Lung (tissue), 12 donors: ENCODE data around the gene WNT5B. TPM values are rescaled to one million over a fixed set of nuclear protein-coding genes. Genes with fewer than 3 reads are reported as not detected.
"Not testable (repeated sequence)": the region's sequence is repeated elsewhere in the genome, so short reads cannot be mapped to it uniquely, and the experiment has no call there.

Experiments
- ATAC-seq: fragments of 200-7000 bp; cut with Tn5 transposase; one replicate; pipeline ENCODE4 v1.9.1; 2020; ENCODE audit warnings: moderate number of reproducible peaks; ENCODE audit not compliant: insufficient read depth, low FRiP score
- DNase-seq, 3 donors: peaks; one replicate each; pipeline ENCODE4 v3.0.0-alpha.2; 2013 to 2017
- H3K27ac ChIP-seq, 2 donors: one replicate each; pipeline ENCODE4 v1.5.1; 2013; ENCODE audit warnings: mild to moderate bottlenecking in 2 of 2, moderate library complexity in 2 of 2, control low read depth in 1 of 2, inconsistent platforms in 1 of 2, low read depth in 1 of 2, low read length in 1 of 2
- H3K27me3 ChIP-seq, 3 donors: one replicate each; pipeline ENCODE4 v1.5.1; 2013; ENCODE audit warnings: low read length in 2 of 3; ENCODE audit not compliant: control insufficient read depth in 3 of 3, insufficient read depth in 3 of 3
- H3K36me3 ChIP-seq, 4 donors: one replicate each; pipeline ENCODE4 v1.5.1; 2013; ENCODE audit warnings: low read length in 4 of 4, mild to moderate bottlenecking in 1 of 4, moderate library complexity in 1 of 4; ENCODE audit not compliant: control insufficient read depth in 4 of 4, insufficient read depth in 4 of 4
- H3K4me1 ChIP-seq, 5 donors: one replicate each; pipeline ENCODE4 v1.5.1; 2013; ENCODE audit warnings: low read length in 5 of 5, mild to moderate bottlenecking in 2 of 5, moderate library complexity in 1 of 5; ENCODE audit not compliant: control insufficient read depth in 5 of 5, insufficient read depth in 5 of 5
- H3K4me3 ChIP-seq: one replicate; pipeline ENCODE4 v1.5.1; 2013; ENCODE audit warnings: mild to moderate bottlenecking, control low read depth, moderate library complexity
- H3K9ac ChIP-seq, 2 donors: one replicate each; pipeline ENCODE4 v1.5.1; 2013; ENCODE audit warnings: low read length in 2 of 2, control low read depth in 1 of 2; ENCODE audit not compliant: insufficient read depth in 1 of 2
- H3K9me3 ChIP-seq, 4 donors: one replicate each; pipeline ENCODE4 v1.5.1; 2013; ENCODE audit warnings: low read length in 3 of 4, mild to moderate bottlenecking in 1 of 4, moderate library complexity in 1 of 4; ENCODE audit not compliant: control insufficient read depth in 4 of 4, insufficient read depth in 3 of 4
- WGBS, 2 donors: extraction: QIAGEN DNeasy Blood & Tissue Kit; methylation state at CpG; one replicate each; pipeline ENCODE4 v1.1.7; 2013; 5-methylcytosine and 5-hydroxymethylcytosine counted together
- polyA plus RNA-seq, 2 donors: library from polyadenylated mRNA; stranded (reverse); fragments of 200-250 nt; gene quantifications; one replicate each; pipeline ENCODE4 v1.2.1, GENCODE V29; 2013
- total RNA-seq, 2 donors: library from RNA; depleted of rRNA in 1 of 2; stranded (reverse); fragments of >200 nt in 1 of 2; gene quantifications; one replicate each; pipeline ENCODE4 v1.2.1, GENCODE V29; 2014 to 2021
- TF ChIP-seq, protein P1 (sequence below): IDR thresholded peaks from 2 replicates; pipeline ENCODE4 v1.5.1; 2012; ENCODE audit warnings: mild to moderate bottlenecking; ENCODE audit errors: control extremely low read depth, extremely low read depth
- donor health status: control.
- donor health status: control.
- donor health status: Bipolar disorder and iron deficiency.
- donor health status: healthy.
- donor health status: DM: yes; HTN: yes; CAD: no.

Gene WNT5B
- total and polyA plus RNA-seq, 4 donors: 2.8 to 12.6 (median 5.7) TPM

DNA sequence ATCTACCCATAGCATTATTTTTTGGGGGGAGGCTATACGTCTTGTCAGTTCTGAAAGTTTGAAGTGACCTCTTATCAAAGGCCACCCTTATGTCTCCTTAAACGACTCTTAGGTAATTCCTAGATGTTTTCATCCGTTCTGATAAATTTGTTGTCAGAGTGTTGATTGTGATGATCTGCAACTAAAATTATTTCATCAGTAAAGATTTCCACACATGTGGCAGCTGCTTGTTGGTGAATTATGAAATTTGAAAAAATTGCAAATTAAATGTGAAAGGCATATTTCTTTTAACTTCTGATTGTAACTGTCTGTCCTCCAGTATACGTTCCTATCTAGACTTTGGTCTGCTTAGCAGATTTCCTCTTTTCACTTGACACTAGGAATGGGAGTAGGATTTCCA lies 63.2 kb downstream of the WNT5B start:
- H3K4me1 ChIP-seq: peaks cover 0 to 14% (median 6%) of the 10 kb centered on the region in 5 donors
- TF ChIP-seq, protein P1, sequence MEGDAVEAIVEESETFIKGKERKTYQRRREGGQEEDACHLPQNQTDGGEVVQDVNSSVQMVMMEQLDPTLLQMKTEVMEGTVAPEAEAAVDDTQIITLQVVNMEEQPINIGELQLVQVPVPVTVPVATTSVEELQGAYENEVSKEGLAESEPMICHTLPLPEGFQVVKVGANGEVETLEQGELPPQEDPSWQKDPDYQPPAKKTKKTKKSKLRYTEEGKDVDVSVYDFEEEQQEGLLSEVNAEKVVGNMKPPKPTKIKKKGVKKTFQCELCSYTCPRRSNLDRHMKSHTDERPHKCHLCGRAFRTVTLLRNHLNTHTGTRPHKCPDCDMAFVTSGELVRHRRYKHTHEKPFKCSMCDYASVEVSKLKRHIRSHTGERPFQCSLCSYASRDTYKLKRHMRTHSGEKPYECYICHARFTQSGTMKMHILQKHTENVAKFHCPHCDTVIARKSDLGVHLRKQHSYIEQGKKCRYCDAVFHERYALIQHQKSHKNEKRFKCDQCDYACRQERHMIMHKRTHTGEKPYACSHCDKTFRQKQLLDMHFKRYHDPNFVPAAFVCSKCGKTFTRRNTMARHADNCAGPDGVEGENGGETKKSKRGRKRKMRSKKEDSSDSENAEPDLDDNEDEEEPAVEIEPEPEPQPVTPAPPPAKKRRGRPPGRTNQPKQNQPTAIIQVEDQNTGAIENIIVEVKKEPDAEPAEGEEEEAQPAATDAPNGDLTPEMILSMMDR: no peak
- H3K36me3 ChIP-seq: peaks cover 0 to 4% (median 0%) of the 10 kb centered on the region in 4 donors
- ATAC-seq: no peak
- no peak overlapping the region for H3K27ac ChIP-seq
- H3K9ac ChIP-seq: no peak overlapping the region
- H3K9me3 ChIP-seq: no peaks in the 10 kb centered on the region
- no peaks in the 10 kb centered on the region for H3K27me3 ChIP-seq
- no peak overlapping the region for H3K4me3 ChIP-seq
- 12 to 22% methylated on average over 4 of the region's 4 CpGs for WGBS, 2 donors
- no peak for DNase-seq

DNA sequence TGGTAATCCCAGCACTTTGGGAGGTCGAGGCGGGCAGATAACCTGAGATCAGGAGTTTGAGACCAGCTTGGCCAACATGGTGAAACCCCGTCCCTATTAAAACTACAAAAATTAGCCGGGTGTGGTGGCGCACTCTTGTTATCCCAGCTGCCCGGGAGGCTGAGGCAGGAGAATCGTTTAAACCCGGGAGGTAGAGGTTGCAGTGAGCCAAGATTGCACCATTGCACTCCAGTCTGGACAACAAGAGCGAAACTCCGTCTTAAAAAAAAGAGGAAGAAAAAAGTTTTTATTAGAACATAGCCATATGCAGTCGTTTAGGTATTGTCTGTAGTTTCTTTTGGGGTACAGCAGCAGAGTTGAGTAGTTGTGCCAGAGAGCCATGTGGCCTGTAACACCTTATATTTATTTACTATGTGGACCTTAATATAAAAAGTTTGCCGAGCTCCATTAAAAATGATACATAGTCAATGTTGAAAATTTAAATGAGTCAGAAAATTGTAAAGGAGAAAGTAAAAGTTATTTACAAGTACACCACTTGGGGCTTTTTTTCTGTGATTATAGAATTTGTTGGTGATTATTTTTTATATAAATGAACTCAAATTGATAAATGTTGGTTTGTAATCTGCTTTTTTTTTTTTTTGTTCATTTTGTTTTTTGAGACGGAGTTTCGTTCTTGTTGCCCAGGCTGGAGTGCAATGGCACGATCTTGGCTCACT lies 64.0 kb downstream of the WNT5B start:
- ATAC-seq: no peak
- H3K4me1 ChIP-seq: peaks cover 0 to 21% (median 11%) of the 10 kb centered on the region in 5 donors

DNA sequence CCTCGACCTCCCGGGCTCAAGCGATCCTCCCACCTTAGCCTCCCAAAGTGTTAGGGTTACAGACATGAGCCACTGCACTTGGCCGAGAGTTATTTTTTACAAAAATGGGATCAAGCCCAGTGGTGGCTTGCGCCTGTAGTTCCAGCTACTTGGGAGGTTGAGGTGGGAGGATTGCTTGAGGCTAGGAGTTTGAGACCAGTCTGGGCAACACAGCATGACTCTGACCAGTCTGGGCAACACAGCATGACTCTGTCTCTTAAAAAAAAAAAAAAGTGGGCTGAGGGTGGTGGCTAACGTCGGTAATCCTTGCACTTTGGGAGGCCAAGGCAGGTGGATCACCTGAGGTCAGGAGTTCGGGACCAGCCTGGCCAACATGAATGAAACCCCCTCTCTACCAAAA lies 66.1 kb downstream of the WNT5B start:
- ATAC-seq, H3K9ac ChIP-seq, H3K27ac ChIP-seq, H3K36me3 ChIP-seq, H3K4me3 ChIP-seq, H3K9me3 ChIP-seq, H3K27me3 ChIP-seq, DNase-seq: not testable (repeated sequence)
- peaks cover 0 to 24% (median 13%) of the 10 kb centered on the region in 5 donors for H3K4me1 ChIP-seq
- 93 to 94% methylated on average over 8 of the region's 8 CpGs for WGBS, 2 donors

More for the DNA sequence above, 64.0 kb downstream of the WNT5B start:
- peaks cover 0 to 4% (median 0%) of the 10 kb centered on the region in 4 donors for H3K36me3 ChIP-seq
- H3K27ac ChIP-seq: no peak overlapping the region
- DNase-seq: no peak
- H3K4me3 ChIP-seq: no peak overlapping the region
- no peaks in the 10 kb centered on the region for H3K27me3 ChIP-seq
- H3K9me3 ChIP-seq: no peaks in the 10 kb centered on the region
- 65 to 76% methylated on average over 15 of the region's 15 CpGs for WGBS, 2 donors
- H3K9ac ChIP-seq: no peak overlapping the region
- TF ChIP-seq, protein P1: no peak

DNA sequence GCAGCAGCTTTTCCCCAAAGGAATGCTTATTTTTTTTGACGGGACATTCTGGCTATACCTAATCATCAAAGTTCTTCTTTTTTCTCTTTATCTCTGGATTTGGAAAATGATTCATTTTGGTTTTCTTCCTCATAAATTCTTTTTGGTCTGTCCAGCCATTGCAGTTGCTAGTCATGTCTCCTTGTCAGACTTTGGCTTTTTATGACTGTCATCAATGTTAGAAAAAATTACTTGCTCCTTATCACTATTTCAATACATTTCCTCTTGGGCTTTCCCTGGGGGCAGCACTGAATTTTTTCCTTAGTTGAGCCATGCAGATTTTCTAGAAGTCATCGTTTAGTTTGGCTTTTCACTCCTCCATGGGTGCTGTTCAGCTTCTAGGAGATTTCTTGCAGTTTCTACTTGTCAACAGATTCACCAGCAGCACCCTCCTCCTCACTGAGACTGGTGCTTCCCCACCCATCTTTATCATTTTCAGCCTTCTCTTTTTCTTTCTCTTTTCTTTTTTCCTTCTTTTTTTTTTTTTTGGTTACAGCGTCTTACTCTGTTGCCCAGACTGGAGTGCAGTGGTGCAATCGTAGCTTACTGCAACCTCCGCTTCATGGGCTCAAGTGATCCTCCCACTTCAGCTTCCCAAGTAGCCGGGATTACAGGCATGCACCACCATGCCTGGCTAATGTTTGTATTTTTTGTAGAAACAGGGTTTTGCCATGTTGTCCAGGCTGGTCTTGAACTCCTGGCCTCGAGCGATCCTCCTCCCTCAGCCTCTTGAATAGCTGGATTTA lies 67.0 kb downstream of the WNT5B start:
- Histone ChIP-seq H3K36me3 (peaks cover 0 to 4% (median 0%) of the 10 kb centered on the region in 4 donors), H3K9me3 (peaks cover 0 to 1% (median 0%) of the 10 kb centered on the region in 4 donors), H3K27me3 (no peaks in the 10 kb centered on the region), H3K9ac (no peak overlapping the region), H3K27ac (no peak overlapping the region), H3K4me3 (no peak overlapping the region), H3K4me1 (peaks cover 0 to 22% (median 13%) of the 10 kb centered on the region in 5 donors)
- TF ChIP-seq, protein P1: no peak
- ATAC-seq: no peak
- no peak for DNase-seq
- WGBS, 2 donors: 46 to 58% methylated on average over 8 of the region's 8 CpGs
